Pancreas (tissue), 10 donors: ENCODE results near the gene ERCC1. TPM values are rescaled to one million over a fixed set of nuclear protein-coding genes. Genes with fewer than 3 reads are reported as not detected.
A peak's percentile ranks its signal among the peaks of the same experiment; 100 is the strongest.

Source experiments
- ATAC-seq, 4 donors: fragments of 200-7000 bp; cut with Tn5 transposase; one replicate each; pipeline versions ENCODE4 v1.8.0 to v1.9.1; 2020; ENCODE audit warnings: mild to moderate bottlenecking in 4 of 4, moderate library complexity in 4 of 4
- DNase-seq, 6 donors: peaks; one replicate each; pipeline ENCODE4 v3.0.0-alpha.2; 2020
- FAIRE-seq: peaks from 2 replicates; lab custom pipeline; 2012; peaks lifted over from hg19 to GRCh38; lab: Jason Lieb, UNC
- H3K27ac ChIP-seq, 4 donors: fragments of 200-600 bp; sonication (generic); 1 replicate in 3 of 4; 2 replicates in 1 of 4; pipeline versions ENCODE4 v1.5.0 to v1.8.0; 2020
- H3K27me3 ChIP-seq, 4 donors: fragments of 200-600 bp; one replicate each; pipeline ENCODE4 v1.8.0; 2021
- H3K36me3 ChIP-seq, 3 donors: fragments of 200-600 bp; sonication (generic) in 1 of 3; one replicate each; pipeline versions ENCODE4 v1.5.0 to v1.8.0; 2020 to 2021
- H3K4me1 ChIP-seq, 3 donors: fragments of 200-600 bp; one replicate each; pipeline ENCODE4 v1.8.0; 2021
- H3K4me3 ChIP-seq, 4 donors: fragments of 200-600 bp; sonication (generic) in 2 of 4; one replicate each; pipeline versions ENCODE4 v1.5.0 to v1.8.0; 2020 to 2021
- H3K9me3 ChIP-seq, 4 donors: fragments of 200-600 bp; one replicate each; pipeline ENCODE4 v1.8.0; 2021
- WGBS, 2 donors: extraction: QIAGEN DNeasy Blood & Tissue Kit; methylation state at CpG; one replicate each; pipeline ENCODE4 v1.1.7; 2013; 5-methylcytosine and 5-hydroxymethylcytosine counted together
- intact Hi-C, 3 donors: fragments of 100-400 bp; cut with DNase I; formaldehyde crosslinking; loops; one replicate each; pipeline versions ENCODE4 v1.11.1 to v1.14.2; 2022
- polyA plus RNA-seq, 2 donors: library from polyadenylated mRNA; stranded (reverse); fragments of 200-250 nt; gene quantifications; one replicate each; pipeline ENCODE4 v1.2.3, GENCODE V29; 2013
- total RNA-seq, 6 donors: library from RNA; stranded (reverse); fragmentation: NEBNext Ultra II Directional in 4 of 6; extraction: Animal tissue kit (Norgen Biotek cat#: 25700) in 4 of 6; gene quantifications; one replicate each; pipeline versions ENCODE4 v1.2.1 to v1.2.4, GENCODE V29; 2021 to 2023
- TF ChIP-seq, protein P1 (sequence below), 4 donors: fragments of 200-600 bp; sonication (generic) in 3 of 4; IDR thresholded peaks; one replicate each; pipeline versions ENCODE4 v1.5.0 to v1.8.0; 2021; ENCODE audit warnings: antibody characterized with exemption in 4 of 4
- donor health status: healthy with polysubstance abuse.
- donor health status: DM: no; HTN: no; CAD: no; lungs with moderate emphysema.
- donor health status: DM: no; HTN: no; CAD: no.
- donor health status: control.
- donor health status: control.
- donor health status: Bipolar disorder and iron deficiency.
- donor health status: DM: yes; HTN: yes; CAD: no.
- donor health status: DM: no; HTN: no; CAD: no.
- donor health status: DM: no; HTN: no; CAD: no.
- donor health status: DM: yes; HTN: yes; CAD: no.

The ERCC1 gene
- total and polyA plus RNA-seq, 8 donors, result 28.9 to 42.3 (median 33.1) TPM

DNA sequence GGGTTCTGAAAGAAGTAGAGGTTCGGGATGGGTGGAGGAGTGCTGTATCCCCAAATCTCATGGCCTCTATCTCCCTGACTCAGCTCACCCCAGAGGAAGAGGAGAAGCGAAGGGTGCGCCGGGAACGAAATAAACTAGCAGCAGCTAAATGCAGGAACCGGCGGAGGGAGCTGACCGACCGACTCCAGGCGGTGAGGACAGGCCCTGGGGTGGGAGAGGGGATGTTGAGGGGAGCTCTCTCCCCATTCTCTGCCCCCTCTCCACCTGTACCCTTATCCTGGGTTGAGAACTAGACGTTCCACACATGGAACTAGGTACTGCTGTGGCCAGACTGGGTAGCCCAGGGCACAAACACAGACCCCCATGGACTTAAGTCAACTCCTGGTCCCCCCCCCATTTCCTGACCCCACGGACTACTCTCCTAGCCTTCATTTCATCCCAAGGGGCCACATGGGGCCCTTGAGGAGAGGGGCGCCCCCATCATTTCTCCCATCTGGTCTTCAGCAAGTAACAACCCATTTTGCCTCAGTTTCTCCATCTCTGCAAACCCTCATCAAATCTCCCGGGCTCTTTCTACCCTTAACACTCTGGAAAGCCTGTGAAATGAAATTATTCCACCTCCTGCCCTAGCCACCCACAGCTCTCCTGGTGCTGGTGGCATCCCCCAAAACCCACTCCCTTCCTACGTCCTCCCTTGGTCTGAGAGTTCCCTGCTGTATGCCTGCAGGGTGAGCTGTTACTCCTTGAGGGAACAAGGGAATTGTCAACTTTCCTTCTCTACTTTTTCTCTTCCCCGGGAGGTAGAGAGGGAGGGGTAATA is 47.6 kb upstream of the ERCC1 start:
- TF ChIP-seq, protein P1, sequence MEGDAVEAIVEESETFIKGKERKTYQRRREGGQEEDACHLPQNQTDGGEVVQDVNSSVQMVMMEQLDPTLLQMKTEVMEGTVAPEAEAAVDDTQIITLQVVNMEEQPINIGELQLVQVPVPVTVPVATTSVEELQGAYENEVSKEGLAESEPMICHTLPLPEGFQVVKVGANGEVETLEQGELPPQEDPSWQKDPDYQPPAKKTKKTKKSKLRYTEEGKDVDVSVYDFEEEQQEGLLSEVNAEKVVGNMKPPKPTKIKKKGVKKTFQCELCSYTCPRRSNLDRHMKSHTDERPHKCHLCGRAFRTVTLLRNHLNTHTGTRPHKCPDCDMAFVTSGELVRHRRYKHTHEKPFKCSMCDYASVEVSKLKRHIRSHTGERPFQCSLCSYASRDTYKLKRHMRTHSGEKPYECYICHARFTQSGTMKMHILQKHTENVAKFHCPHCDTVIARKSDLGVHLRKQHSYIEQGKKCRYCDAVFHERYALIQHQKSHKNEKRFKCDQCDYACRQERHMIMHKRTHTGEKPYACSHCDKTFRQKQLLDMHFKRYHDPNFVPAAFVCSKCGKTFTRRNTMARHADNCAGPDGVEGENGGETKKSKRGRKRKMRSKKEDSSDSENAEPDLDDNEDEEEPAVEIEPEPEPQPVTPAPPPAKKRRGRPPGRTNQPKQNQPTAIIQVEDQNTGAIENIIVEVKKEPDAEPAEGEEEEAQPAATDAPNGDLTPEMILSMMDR (IDR thresholded peaks at IDR 0.05), result no peak
- WGBS, 2 donors, result 73 to 82% methylated on average over 16 of the region's 16 CpGs
- no peaks in the 10 kb centered on the region for H3K9me3 ChIP-seq
- H3K27ac ChIP-seq, result no peak overlapping the region
- intact Hi-C loops, result loop anchor here in 1 of 3 donors (5.0 kb wide), 1 partner anchor 34 kb away; no protein-coding TSS in a partner anchor
- ATAC-seq, result no peak
- H3K4me1 ChIP-seq, result peaks cover 0 to 13% (median 9%) of the 10 kb centered on the region in 3 donors
- FAIRE-seq, result no peak
- H3K36me3 ChIP-seq, result no peaks in the 10 kb centered on the region
- no peak for DNase-seq
- H3K4me3 ChIP-seq, result no peak overlapping the region
- no peaks in the 10 kb centered on the region for H3K27me3 ChIP-seq

DNA sequence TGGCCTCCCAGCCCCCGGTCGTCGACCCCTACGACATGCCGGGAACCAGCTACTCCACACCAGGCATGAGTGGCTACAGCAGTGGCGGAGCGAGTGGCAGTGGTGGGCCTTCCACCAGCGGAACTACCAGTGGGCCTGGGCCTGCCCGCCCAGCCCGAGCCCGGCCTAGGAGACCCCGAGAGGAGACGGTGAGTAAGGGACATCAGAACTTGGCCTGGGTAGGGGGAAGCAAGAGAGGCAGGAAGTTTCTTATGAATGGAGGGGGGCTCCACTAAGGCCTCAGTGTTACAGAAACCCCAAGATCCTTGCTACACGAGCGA is 47.0 kb upstream of the ERCC1 start:
- Histone ChIP-seq H3K27me3 (no peaks in the 10 kb centered on the region), H3K27ac (no peak overlapping the region), H3K36me3 (no peaks in the 10 kb centered on the region), H3K4me1 (peaks cover 0 to 13% (median 9%) of the 10 kb centered on the region in 3 donors), H3K9me3 (no peaks in the 10 kb centered on the region), H3K4me3 (no peak overlapping the region)
- FAIRE-seq, result no peak
- WGBS, 2 donors, result 85 to 92% methylated on average over 15 of the region's 15 CpGs
- DNase-seq, result peak in 1 of 6 donors; percentile 78
- intact Hi-C loops, result loop anchor here in 1 of 3 donors (5.0 kb wide), 1 partner anchor 33 kb away; no protein-coding TSS in a partner anchor
- ATAC-seq, result no peak
- TF ChIP-seq, protein P1 (IDR thresholded peaks at IDR 0.05), result no peak

DNA sequence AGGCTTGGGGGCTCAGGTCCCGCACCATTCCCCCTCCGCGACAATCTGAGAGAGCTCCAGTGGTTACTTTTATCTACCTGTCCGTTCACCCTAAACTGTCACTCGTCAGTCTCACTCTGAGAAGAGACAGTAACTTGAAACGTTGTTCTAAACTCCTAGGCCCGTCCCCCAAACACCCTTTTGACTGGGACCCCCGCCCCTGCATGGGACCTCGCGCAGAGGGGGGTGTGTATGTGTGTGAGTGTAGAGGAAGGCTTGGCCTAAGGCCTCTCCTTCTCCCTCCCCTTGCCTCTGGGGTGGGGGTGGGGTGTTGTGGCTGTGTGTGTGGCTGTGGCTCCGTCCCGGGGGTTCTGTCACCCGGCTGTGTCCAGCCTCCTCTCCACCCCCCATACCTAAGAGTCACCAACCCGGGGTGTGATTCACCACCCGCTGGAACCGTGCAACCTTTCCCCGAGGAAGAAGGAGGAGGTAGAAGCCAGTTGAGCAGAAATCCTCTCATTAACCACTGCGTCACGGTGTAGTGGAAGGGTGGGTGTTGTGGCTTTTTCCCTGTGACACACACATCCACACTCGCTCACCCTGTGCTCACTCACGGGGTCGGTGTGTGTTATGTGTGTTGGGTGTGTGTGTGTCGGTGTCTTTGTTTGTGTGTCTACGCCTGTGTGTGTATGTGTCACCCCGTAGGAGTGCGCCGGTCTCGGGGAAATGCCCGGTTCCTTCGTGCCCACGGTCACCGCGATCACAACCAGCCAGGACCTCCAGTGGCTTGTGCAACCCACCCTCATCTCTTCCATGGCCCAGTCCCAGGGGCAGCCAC is 46.4 kb upstream of the ERCC1 start:
- no peak for FAIRE-seq
- Histone ChIP-seq H3K36me3 (no peaks in the 10 kb centered on the region), H3K27ac (peak overlapping the region; percentile 89 to 96 (median 94)), H3K4me3 (peak overlapping the region in 3 of 4 donors; percentile 33 to 64 (median 54)), H3K27me3 (no peaks in the 10 kb centered on the region), H3K9me3 (no peaks in the 10 kb centered on the region), H3K4me1 (peaks cover 0 to 13% (median 9%) of the 10 kb centered on the region in 3 donors)
- peak in 4 of 6 donors; percentile 43 to 58 (median 47) for DNase-seq
- intact Hi-C loops, result loop anchor here in 1 of 3 donors (5.0 kb wide), 1 partner anchor 33 kb away; no protein-coding TSS in a partner anchor
- TF ChIP-seq, protein P1 (IDR thresholded peaks at IDR 0.05), result no peak
- WGBS, 2 donors, result 41 to 45% methylated on average over 32 to 33 of the region's 33 CpGs
- no peak for ATAC-seq

DNA sequence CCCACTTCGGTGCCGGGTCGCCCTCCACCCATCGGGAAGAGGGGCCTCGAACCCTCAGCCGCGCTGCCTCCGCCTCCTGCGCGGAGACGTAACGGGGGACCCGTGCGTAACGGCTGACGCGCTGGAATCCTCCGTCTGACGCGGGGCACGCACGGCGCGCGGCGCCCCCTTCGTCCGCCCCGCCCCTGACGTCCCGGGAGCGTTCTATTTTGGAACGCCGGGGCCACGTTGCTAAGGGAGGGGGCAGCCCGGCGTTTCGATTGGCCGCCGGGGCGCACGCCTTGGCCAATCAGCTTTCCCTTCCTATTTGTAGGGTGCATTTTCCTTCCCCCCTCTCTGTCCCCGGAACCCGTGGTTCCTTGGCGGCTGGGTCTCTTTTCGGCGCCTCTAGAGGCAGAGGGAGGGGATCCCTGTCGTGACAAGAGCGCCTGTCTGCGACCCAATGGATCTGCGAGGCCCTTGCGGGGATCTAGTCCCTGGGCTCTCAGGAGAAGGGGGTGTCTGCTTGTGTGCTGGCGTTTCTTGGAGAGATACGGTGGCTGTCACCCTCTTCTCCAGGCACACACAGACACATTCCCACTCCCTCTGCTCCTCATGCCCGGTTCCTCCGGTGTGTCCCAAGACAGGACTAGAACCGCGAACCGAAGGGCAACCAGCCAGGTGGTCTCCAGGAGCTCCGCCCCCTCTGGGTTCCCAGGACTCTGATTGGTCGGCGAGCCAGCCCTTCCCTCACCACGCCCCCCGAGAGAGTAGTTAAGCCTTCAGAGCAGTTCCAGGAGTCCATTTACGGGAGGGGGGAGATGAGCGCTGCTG is 45.6 kb upstream of the ERCC1 start:
- peaks cover 0 to 13% (median 9%) of the 10 kb centered on the region in 3 donors for H3K4me1 ChIP-seq
- peak; percentile 80 to 89 (median 87) for ATAC-seq
- H3K27ac ChIP-seq, result peak overlapping the region; percentile 89 to 96 (median 94)
- peak overlapping the region; percentile 33 to 64 (median 54) for H3K4me3 ChIP-seq
- TF ChIP-seq, protein P1 (IDR thresholded peaks at IDR 0.05), result no peak
- peak; percentile 41 for FAIRE-seq
- no peaks in the 10 kb centered on the region for H3K9me3 ChIP-seq
- H3K36me3 ChIP-seq, result no peaks in the 10 kb centered on the region
- WGBS, 2 donors, result 0 to 1% methylated on average over 54 to 66 of the region's 66 CpGs
- no peaks in the 10 kb centered on the region for H3K27me3 ChIP-seq
- intact Hi-C loops, result no loop called here
- DNase-seq, result peak; percentile 89 to 96 (median 91)
